Activated CD4-positive, alpha-beta T cell treated with anti-CD3 and anti-CD28 coated beads, Interleukin-2, amount 50 U/mL, for 4 hours (primary cell): Measurements from ENCODE around the gene KIF2C.
"Not testable (repeated sequence)": the region's sequence is repeated elsewhere in the genome, so short reads cannot be mapped to it uniquely, and the experiment has no call there.

Experiments
- DNase-seq, 2 experiments: peaks; one replicate each; pipeline ENCODE4 v3.0.0-alpha.2; 2020

The KIF2C gene

GRCh38 chr1:44739307-44740178, at the start of gene KIF2C:
KIF2C (plus strand) TSS chr1:44739837; CDS start chr1:44739933, 96 bp downstream.
- DNase-seq = peak; percentile 96

DNA sequence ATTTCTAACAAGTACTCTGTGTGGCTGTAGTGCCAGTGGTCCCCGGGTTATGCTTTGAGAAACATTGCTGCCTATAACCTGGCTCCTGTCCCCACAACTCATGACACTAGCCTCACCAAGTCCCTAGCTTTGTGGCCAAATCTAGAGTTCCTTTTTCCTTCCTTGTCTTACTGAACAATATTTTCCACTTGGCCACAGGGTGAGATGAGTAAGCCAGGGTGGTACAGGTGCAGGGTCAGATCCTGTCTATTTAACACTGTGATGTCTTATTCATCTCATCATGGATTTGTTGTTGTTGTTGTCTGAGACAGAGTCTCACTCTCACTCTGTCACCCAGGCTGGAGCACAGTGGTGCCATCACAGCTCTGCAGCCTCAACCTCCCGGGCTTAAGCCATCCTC, 46.5 kb upstream of the KIF2C start:
- DNase-seq = no peak

DNA sequence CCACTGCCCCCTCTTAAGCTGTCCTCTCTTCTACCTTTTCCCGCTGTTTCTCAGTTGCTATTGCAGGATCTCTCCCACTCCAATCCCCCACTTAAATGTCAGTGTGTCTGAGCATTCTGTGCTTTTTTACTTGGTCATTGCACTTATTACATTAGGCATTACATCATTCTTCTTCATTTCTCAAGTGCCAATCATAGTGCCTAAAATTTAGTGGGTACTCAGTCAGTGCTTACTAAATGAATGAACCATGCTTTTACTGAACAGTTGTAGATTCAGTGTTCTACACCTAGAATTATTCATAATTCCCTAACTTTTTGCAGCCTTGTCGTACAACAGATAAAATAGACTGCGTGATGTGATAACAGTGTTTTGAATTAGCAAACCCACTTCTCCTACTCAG, 45.7 kb upstream of the KIF2C start:
- DNase-seq = no peak

DNA sequence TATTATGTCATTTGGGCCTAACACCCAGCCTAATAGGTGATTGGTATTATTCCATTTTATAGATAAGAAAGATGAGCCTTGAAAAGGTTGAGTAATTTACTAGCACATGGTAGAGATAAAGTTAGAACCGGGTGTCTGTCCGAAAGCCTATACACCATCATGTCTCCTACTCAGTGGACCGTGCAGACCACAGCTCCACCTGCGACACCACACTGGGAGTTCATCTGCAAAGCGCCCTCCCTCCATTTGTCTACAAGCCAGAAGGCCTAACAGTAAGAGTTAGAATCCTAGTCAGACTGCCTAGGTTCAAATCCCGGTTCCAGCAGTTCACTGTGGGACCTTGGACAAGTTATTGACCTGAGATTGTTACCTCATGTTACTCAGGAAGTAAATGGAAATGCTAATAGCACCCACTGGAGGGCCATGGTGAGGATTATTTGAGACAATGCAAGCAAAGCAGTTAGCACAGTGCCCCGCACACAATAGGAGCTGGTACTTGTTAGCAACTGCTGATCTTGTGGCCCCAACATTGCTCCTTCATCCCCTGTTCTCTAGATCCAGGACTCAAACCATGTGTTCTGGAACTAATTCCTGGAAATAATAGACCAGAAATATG, 44.7 kb upstream of the KIF2C start:
- no peak for DNase-seq

- DNase-seq = no peak
These were observed 44.0 kb upstream of the KIF2C start for GRCh38 chr1:44695671-44696070.

GRCh38 chr1:44696101-44696500, 43.5 kb upstream of the KIF2C start:
- DNase-seq = no peak

DNA sequence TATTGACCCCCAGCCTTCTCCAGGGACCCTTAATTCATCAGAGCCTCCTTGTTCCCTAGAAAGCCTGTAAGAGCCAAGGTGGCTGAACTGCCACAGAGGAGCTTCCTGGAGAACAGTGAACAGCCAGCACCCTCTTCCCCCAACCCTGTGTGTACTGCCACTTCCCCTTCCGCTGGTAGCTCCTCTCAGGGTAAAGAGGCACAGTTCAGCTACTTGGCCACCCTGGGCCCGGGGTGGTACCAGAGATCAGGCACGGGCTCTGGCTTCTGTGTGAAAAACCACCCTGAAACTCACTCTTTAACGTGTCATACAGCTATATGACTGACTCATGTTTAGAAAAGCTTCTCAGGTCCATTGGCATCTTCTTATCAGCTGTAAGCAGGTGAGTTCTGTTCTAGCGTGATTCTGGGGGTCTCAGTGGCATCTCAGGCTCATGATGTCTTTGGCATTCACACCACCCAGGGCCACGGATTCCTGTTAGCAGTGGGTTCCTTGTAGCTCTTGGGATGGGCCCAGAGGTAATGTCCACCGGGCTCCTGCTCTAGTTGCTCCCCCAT, 42.8 kb upstream of the KIF2C start:
- DNase-seq = no peak

DNA sequence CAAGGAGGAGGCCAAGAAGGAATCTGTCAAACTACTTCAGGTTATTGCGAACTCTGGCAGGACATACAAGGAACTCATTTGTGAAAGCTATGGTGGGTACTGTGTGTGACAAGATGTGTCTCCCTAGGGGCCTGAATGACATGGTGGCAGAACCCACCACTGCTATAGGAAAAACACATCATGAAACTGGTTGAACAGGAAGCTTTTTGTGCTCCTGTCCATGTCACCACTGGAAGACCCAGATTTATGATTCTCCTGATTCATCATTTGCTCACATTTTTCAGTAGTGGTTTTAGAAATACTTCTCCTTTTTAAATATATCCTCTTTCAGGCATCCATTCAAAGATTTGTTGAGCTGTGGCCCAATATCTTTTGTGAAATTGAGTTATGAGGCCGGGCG, 41.5 kb upstream of the KIF2C start:
- no peak for DNase-seq

DNA sequence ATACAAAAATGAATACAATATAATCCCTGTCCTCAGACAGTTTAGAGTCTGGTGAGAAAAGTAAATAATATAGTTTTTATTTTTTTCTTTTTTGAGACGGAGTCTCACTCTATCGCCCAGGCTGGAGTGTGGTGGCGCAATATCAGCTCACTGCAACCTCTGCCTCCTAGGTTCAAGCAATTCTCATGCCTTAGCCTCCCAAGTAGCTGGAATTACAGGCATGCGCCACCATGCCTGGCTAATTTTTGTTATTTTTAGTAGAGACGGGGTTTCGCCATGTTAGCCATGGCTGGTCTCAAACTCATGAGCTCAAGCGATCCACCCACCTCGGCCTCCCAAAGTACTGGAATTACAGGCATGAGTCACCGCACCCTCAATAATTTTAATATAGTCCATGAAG, 40.3 kb upstream of the KIF2C start:
- not testable (repeated sequence) for DNase-seq

GRCh38 chr1:44700573-44700972, 39.1 kb upstream of the KIF2C start:
- no peak for DNase-seq

DNA sequence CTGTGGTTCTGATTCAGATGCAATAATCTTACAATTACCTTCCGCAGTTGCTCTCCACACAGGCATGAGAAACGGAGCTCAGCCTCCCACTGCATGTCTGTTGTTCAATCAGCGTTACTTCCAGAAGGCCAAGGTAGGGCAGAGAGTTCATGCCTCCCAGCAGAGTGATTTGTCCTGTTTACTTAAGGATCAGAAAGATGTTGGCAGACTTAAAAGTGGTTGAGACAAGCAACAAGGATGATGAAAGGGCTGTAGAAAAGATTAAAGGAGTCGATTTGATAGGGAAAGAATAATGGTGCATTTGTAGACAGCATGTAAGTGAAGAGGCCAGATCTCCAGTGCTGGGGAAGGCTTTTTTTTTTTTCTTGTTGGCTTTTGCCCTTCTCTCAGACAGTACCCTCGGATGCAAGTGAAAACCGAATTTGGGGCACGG, 38.5 kb upstream of the KIF2C start:
- DNase-seq = no peak

- DNase-seq = no peak
These were observed 34.2 kb upstream of the KIF2C start for GRCh38 chr1:44705470-44705869.

GRCh38 chr1:44705938-44706337, 33.7 kb upstream of the KIF2C start:
- DNase-seq = no peak

- DNase-seq = no peak
These were observed 32.3 kb upstream of the KIF2C start for GRCh38 chr1:44707112-44707881.

GRCh38 chr1:44707959-44708831, 31.4 kb upstream of the KIF2C start:
- DNase-seq = no peak

DNA sequence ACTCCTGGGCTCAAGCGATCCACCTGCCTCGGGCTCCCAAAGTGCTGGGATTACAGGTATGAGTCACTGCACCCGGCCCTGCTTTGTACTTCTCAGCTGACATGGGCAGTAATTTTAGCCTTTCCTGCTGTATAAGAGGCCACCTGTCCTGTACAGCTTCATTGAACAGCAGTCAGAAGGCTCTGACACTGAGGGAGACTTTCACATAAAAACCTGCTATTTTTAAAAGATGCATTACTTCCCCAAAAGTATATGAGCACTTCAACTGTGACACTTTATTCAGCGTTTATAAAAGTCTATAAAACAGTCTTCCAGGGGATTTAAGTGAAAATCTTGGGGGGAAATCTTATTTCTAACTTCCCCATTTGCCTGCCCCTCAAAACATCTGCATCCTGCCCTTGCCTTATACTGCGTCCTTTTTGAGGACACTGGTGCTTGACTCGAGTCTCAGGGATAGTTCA, 26.3 kb upstream of the KIF2C start:
- DNase-seq = no peak

DNA sequence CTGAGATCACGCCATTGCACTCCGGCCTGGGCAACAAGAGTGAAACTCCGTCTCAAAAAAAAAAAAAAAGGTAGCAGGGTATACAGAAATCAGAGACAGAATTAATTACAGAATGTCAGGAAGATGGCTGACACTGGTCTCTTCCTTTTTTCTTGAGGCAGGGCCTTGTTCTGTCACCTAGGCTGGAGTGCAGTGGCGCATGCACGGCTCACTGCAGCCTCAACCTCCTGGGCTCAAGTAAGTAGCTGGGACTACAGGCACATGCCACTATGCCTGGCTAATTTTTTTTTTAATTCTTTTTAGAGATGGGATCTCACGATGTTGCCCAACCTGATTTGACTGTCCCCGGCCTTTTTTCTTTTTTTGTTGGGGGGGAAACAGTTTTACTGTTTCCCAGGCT, 25.1 kb upstream of the KIF2C start:
- no peak for DNase-seq

DNA sequence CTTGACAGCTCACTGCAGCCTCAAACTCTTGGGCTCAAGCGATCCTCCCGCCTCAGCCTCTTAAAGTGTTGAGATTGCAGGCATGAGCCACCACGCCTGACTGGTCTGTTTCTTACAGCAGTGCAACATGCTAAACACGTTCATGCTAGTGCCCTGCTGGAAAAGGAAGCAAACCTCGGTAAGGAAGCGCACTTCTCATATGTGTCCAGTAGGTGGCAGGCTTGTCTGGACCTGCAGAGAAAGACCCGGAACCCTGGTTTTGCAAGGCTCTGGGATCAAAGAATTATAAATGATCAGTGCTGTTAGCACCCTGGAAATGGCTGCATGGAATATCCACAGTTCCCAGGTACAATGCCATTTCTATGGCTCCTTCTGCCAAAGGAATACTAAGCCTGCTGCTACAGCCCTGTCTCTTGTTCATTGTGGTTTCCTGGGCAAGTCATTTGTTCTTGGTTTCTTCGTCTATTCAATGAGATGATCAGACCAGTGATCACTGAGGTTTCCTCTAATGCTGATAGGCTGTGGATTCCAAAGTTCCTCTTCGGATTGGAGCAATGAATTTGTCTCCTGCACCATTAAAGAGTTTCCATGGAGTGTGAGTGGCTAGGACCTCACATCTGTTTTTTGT, 24.6 kb upstream of the KIF2C start:
- DNase-seq = peak; percentile 57 to 58

- no peak for DNase-seq
These were observed 22.5 kb upstream of the KIF2C start for GRCh38 chr1:44717156-44717555.

DNA sequence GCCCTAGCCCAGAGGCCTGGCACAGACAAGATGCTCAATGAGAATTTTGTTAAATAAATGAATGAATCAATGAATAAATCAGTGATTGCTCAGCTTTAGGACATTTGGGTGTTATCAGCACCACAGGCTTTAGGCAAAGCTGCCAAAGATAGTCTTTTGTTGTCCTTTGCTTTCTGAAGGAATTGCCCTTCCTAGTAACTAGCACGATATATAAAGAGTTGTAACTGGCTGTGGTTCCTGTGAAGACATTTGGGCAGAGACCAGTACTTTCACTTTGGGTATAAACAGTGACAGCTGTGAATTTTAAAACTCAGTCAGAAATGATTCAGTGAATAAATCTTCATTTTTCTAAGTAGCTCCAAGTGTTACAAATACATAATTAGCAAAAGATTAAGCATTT, 22.0 kb upstream of the KIF2C start:
- no peak for DNase-seq

DNA sequence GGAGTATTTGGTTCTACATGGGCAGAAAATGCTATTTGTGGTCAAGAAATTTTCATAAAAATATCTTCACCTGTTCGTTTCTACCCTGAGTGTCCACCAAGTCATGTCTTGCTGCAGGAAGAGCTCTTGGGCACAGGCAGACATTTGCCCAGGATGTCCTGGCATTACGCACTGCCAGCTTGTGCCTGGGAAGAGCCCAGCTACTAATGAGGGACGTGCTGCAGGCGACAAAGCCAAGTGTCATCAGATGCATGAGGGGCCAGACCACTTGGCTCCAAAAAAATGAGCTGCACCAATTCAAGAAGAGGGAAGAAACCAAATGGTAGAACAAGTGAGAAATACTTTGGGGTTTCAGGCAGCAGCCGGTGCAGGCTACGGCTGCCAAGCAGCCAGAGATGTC, 21.5 kb upstream of the KIF2C start:
- no peak for DNase-seq

DNA sequence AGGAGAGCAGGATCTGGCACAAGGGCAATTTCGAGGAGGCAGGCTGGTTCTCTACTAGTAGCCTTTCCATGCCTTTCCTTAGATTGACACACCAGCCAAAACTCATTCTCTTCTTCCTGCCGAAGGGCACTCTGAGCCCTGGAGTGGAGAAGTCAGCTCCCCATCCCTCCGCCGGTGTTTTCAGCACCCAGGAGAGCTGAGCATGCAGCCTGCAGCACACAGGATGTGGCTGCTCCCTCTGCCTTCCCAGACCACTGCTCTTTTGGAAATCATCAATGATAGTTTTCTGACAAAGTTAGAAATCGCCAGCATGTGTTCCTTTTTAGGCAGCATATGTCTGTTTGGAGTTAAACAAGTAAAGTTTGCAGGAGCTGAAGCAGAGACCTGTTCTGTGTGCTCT, 20.3 kb upstream of the KIF2C start:
- DNase-seq = no peak
